ENCODE data around the gene LRIG1.

The LRIG1 gene

GRCh38 chr3:66416556-66417304, 84.1 kb downstream of the LRIG1 start:
- DNase-seq = no peak

GRCh38 chr3:66415867-66416428, 84.9 kb downstream of the LRIG1 start:
- no peak for DNase-seq

GRCh38 chr3:66414846-66415245, 86.0 kb downstream of the LRIG1 start:
- DNase-seq = no peak

GRCh38 chr3:66413151-66413751, 87.6 kb downstream of the LRIG1 start:
- no peak for DNase-seq

DNA sequence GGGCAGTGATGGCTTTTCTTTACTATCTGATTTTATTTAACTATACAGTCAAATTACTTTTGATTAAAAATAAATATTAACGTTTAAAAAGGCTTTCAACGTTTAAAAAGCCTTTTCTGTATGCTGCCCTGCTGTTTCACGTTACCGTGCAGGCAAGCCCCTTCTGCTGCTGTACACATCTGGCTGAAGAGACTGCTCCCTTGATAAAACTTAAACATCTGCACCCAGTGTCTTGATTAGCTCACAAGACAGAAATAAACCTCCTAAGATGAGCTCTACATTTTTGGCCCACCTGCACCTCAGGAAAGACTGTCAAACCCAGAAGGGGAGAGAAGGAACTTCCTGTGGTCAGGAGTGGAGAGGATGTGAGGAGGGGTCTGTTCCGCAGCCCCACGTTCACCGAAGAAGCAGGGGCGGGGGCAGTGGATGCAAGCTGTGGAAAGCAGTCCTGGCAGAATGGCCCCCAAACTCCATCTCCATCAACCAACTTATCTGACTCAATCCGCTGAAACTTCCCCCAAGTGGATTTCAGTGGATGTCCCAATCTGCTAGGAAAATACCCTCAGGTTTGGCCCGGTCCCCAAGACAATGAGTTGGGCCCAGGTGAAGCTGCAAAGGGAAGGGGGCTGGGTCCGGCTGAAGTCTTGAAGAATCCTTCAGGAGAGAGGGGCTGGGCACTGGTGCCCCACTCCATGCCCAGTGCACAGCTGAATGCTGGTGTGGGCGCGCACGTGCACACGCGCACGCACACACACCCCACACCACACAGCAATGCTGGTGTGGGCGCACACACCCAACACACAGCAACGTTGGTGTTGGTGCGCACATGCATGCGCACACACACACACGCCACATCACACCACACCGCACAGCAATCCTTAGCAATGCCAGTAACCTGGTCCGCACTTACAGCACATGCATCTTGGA, 88.6 kb downstream of the LRIG1 start:
- no peak for DNase-seq

GRCh38 chr3:66411474-66411873, 89.3 kb downstream of the LRIG1 start:
- DNase-seq = no peak

GRCh38 chr3:66410976-66411375, 89.8 kb downstream of the LRIG1 start:
- DNase-seq = no peak

DNA sequence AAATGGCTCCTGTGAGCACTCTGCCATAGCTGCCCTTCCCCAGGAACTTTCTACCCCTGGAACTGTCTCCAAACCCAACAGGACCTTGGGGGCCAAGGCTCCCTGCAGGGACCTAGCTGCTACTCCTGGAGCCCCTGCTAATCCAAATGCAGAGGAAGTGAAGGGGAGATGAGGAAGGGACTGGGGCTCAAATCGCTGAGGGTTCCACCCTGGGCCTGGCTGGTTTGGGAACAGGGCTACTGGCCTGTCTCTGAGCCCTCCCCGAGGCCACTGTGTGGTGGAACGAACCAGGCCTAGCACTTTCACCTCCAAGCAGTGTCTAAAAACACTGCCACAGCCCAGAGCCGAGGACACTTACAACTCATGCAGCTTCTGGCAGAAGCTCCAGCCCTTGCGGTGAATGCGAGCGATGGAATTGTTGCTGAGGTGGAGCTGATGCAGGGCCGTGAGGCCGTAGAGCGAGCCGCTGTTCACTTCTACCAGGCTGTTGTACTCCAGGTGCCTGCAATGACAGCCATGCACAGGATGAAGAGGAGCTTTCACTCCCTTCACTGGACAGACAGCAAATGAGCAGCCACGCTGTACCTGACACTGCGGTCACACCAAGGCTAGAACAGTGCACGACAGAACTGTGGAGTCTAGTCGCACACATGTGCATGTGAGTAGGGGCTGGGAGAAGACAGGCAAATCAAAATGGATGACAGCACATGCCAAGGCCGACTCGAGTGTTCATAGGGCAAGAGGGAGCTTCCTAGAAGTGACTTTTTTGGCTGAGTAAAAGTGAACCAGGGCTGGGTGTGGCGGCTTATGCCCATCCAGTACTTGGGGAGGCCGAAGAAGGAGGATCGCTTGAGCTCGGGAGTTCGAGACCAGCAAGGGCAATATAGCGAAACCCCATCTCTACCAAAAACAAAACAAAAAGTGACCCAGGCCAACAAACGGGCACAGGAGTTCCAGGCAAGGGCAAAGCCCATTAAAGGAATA, 90.8 kb downstream of the LRIG1 start:
- DNase-seq = no peak

- DNase-seq = peak; percentile 63
Observed at GRCh38 chr3:66407611-66408218, 93.1 kb downstream of the LRIG1 start.

DNA sequence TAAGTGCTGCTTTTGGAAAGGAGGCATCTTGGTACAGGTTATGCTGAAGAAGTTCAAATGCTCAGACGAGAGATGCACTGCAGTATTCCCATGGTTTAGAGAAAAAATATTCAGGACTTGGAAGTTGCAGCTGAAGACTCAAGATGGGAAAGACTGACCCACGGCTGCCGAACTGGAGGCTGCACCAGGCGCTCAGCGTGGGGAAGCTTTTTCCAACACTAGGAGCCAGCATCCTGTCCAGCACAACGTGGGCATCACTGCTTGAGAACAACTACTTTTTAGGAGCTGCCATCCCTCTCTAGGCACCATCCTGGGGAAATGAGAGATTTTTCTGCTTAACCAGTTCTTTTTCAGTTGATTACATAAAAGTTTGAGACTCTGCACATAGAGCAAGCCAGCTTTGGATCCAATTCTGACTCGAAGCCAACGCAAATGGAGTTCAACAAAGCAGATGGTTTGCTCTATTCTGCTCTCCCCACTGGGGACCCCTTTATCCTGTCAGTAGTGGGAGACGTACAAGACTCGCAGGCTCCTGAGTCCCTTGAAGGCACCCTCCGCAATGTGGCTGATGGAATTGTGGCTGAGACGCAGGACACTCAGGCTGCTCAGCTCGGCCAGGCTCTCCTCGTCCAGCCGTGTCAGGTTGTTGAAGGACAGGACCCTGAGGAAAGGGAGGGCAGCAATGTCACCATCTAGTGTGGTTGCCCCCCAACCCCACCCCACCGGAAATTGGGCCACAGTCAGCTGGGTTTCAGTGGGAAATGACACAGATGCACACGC, 93.8 kb downstream of the LRIG1 start:
- DNase-seq = no peak

- DNase-seq = no peak
Observed at GRCh38 chr3:66406163-66406562, 94.7 kb downstream of the LRIG1 start.

- no peak for DNase-seq
Observed at GRCh38 chr3:66405701-66406091, 95.1 kb downstream of the LRIG1 start.

GRCh38 chr3:66404903-66405700, 95.7 kb downstream of the LRIG1 start:
- DNase-seq = no peak

DNA sequence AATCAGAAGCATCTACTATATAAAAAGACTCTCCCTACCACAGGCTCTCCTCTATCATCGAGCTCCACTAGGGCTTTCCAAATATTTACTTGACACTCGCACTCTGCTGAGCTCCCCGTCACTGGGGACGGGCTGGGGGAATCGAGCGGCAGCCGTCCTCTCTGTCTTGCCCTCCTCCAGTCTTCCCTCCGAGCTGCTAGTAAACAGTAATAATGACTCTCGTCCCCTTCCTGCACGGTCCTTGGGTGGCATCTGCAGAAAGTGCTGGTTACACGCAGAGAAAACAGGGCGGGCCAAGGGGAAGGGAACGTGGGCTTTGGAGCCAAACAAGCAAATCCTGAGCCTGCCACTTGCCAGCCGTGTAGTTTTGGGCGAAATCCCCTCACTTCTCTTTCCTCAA, 96.6 kb downstream of the LRIG1 start:
- no peak for DNase-seq

DNA sequence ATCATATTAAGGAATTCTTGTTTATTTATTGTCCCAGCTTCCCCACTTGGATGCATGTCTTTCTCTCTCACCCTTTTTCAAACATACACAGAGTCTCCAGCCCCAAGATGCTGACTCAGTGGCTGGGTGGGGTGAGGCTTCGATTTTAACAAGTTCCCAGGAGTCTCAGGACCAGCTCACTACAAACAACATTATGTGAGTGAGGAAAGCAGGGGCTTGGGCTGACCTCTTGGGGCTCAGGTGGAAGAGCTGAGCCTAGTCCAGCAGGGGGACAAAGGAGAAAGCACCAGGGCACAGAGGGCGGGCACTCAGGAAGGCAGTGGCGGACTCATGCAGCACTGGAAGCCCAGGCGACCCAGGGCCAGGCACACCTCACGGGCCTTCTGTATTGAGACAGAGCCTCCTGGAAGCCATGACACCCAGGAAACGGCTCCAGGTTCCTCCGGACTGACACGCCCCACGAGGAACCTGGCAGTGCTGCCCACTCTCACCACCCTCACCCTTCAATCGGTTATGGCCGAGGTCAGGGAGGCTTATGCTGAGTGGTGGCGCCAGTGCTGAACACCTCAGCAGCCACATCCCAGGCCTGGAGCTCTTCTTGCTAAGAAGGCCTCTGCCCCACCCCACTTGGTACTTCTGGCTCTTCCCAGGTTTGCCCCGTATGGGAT, 97.4 kb downstream of the LRIG1 start:
- no peak for DNase-seq

DNA sequence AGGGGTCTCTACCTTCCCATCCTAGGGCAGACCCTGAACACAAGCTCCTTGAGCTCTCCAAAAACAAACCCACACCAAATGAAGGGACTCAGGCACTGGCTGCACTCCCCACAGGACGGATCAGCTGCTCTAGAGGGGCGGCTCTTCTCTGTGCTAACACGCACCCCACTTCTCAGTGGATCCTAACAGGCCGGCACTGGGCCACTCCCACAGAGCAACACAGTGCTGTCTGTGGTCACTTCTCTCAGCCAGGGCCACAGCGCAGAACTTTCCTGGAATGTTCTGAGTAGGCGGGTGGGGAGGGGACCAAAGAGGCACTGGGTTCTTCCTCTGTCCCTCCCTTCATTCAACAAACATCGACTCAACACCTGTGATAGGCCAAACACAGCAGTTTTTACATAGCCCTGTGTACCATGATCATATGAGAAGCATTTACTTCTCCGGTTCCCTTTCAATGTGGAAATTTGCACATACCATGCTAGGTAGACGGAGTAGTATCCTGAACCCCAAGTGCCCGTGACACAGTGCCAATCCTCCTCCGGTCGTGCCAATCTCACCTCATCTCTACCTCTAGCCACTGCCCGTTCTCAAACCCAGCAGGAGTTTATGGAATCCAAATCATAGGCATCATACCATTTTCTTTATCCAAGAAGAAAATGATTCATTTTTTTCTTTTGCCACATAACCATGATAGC, 98.1 kb downstream of the LRIG1 start:
- DNase-seq = no peak

DNA sequence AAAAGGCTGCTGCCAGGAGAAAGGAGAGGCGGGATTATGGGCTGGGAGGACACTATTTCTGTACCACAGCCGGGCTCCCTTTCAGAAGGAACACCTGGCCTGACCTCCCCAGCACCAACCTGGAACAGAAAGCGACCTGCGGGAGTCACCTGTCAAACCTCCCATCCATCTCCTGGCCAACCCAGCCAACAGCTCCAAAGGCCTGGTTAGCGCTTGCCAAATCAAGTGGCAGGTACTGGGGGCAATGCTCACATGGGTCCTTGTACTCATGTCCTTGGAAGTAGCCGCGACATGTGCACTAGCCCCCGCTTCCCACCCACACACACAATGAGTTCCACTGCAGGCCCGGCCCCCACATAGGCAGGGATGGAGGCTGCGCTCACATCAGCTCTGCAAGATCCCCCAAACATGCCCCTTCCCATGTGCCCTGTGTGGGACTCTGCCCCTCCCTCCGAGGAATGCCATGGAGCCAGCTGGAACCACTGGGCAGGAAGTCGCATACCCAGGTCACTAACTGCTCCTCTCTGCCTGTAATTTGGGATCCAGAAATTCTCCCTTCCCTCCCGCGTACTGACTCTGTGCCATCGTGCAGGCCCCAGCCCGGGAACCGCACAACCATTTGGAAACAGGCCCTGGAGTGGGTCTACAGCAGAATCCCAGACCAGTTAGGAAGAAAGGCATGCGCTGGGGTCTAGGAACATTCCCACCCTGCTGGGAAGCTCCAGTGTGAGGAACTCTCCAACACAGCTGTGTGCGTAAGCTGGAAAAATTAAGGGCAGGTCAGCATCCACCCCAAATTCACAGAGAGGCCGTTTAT, 98.9 kb downstream of the LRIG1 start:
- no peak for DNase-seq

DNA sequence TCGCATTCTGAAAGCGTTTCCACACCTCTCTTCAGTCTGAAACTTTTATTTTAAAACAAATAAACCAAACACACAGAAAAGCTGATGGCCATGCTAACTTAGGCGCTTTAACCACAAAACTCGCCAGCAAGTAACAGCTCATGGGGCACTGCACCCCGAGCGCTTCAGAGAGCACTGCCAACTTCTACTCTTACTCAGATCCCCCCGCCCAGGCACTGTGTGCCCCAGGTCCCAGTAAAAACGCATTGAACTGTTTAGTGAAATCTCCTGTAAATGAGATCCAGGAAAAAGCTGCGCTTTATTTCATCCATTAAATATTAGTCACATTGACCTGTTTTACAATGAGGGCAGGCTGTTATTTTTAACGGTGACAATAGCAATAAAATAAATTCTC, 99.7 kb downstream of the LRIG1 start:
- no peak for DNase-seq

Measured in CD4-positive, alpha-beta T cell treated with Interleukin-4 for 4 hours (primary cell).